ENCODE results near the gene SPTBN4. TPM values are rescaled to one million over a fixed set of nuclear protein-coding genes. Genes with fewer than 3 reads are reported as not detected.
"Not testable (repeated sequence)": the region's sequence is repeated elsewhere in the genome, so short reads cannot be mapped to it uniquely, and the experiment has no call there.

Gene SPTBN4
- total and polyA plus RNA-seq, 9 donors: 2.2 to 11.6 (median 6.2) TPM

- peak in 1 of 5 donors; percentile 45 for DNase-seq
- WGBS, 3 donors: 88 to 90% (median 90%) methylated on average over 7 of the region's 7 CpGs
- H3K27ac ChIP-seq: no peak overlapping the region
- H3K27me3 ChIP-seq: no peaks in the 10 kb centered on the region
- no peaks in the 10 kb centered on the region for H3K4me1 ChIP-seq (ENCODE audit: insufficient read depth)
- TF ChIP-seq CTCF (IDR thresholded peaks at IDR 0.05) (no peak), EP300 (IDR thresholded peaks at IDR 0.05) (no peak), POLR2A (IDR thresholded peaks at IDR 0.05) (no peak)
- no peaks in the 10 kb centered on the region for H3K36me3 ChIP-seq
- H3K4me3 ChIP-seq: no peak overlapping the region
- intact Hi-C loops (cut with DNase I): no loop called here
- H3K9me3 ChIP-seq: no peaks in the 10 kb centered on the region
Observed at GRCh38 chr19:40622773-40623075, 155.9 kb downstream of the SPTBN4 start.

- no peak overlapping the region for H3K27ac ChIP-seq
- DNase-seq: no peak
- intact Hi-C loops (cut with DNase I): no loop called here
- no peaks in the 10 kb centered on the region for H3K9me3 ChIP-seq
- WGBS, 3 donors: 55 to 63% (median 63%) methylated on average over 41 of the region's 41 CpGs
- H3K36me3 ChIP-seq: no peaks in the 10 kb centered on the region
- H3K4me3 ChIP-seq: no peak overlapping the region
- H3K4me1 ChIP-seq (ENCODE audit: insufficient read depth): no peaks in the 10 kb centered on the region
- TF ChIP-seq EP300 (IDR thresholded peaks at IDR 0.05): no peak
- no peak for TF ChIP-seq POLR2A (IDR thresholded peaks at IDR 0.05)
- TF ChIP-seq CTCF (IDR thresholded peaks at IDR 0.05): no peak
- no peaks in the 10 kb centered on the region for H3K27me3 ChIP-seq
Observed at GRCh38 chr19:40623403-40624251, 156.8 kb downstream of the SPTBN4 start.

GRCh38 chr19:40624369-40625153 lies 157.8 kb downstream of the SPTBN4 start:
- H3K36me3 ChIP-seq; H3K9me3 ChIP-seq; DNase-seq; intact Hi-C loops (cut with DNase I); H3K4me1 ChIP-seq (ENCODE audit: insufficient read depth); H3K4me3 ChIP-seq; H3K27ac ChIP-seq; H3K27me3 ChIP-seq: not testable (repeated sequence)
- WGBS, 3 donors: 81 to 87% (median 85%) methylated on average over 14 of the region's 14 CpGs

- no peak for DNase-seq
- Histone ChIP-seq H3K4me1 (ENCODE audit: insufficient read depth) (no peaks in the 10 kb centered on the region), H3K9me3 (no peaks in the 10 kb centered on the region), H3K27me3 (no peaks in the 10 kb centered on the region), H3K36me3 (no peaks in the 10 kb centered on the region), H3K27ac (no peak overlapping the region), H3K4me3 (no peak overlapping the region)
- intact Hi-C loops (cut with DNase I): no loop called here
- WGBS, 3 donors: 76 to 96% (median 82%) methylated on average over 6 to 7 of the region's 7 CpGs
- TF ChIP-seq POLR2A (IDR thresholded peaks at IDR 0.05) (no peak), CTCF (IDR thresholded peaks at IDR 0.05) (no peak), EP300 (IDR thresholded peaks at IDR 0.05) (no peak)
Observed at GRCh38 chr19:40625406-40626120, 158.8 kb downstream of the SPTBN4 start.

Small RNA genes lying within 50 kb of the gene (small RNA-seq; reads per million reads assigned to genes)
- gene RF00017: not detected

Other genes starting within 250 kb of the SPTBN4 start
- not detected for gene TTC9B, start 248.6 kb upstream of the SPTBN4 start, total RNA-seq
- gene TTC9B, start 248.6 kb upstream of the SPTBN4 start, polyA plus RNA-seq: not detected
- under 1 TPM; 0.35 to 0.83 (median 0.43) TPM for gene CCNP, start 240.3 kb upstream of the SPTBN4 start, total RNA-seq
- gene CCNP, start 240.3 kb upstream of the SPTBN4 start, polyA plus RNA-seq: under 1 TPM; 0.17 to 0.22 TPM
- gene AKT2, start 181.7 kb upstream of the SPTBN4 start, total RNA-seq: 100 to 1,000 TPM in 5 of 7 donors, 10 to 100 TPM in 2; 78.4 to 160 (median 141) TPM
- 10 to 100 TPM; 81.2 to 82.0 TPM for gene AKT2, start 181.7 kb upstream of the SPTBN4 start, polyA plus RNA-seq
- 10 to 100 TPM in 5 of 7 donors, 1 to 10 TPM in 2; 7.7 to 15.8 (median 12.7) TPM for gene C19orf47, start 118.6 kb upstream of the SPTBN4 start, total RNA-seq
- gene C19orf47, start 118.6 kb upstream of the SPTBN4 start, polyA plus RNA-seq: 10 to 100 TPM in 1 of 2 donors, 1 to 10 TPM in 1; 3.5 to 12.2 TPM
- 100 to 1,000 TPM; 173 to 301 (median 220) TPM for gene PLD3, start 118.3 kb upstream of the SPTBN4 start, total RNA-seq
- gene PLD3, start 118.3 kb upstream of the SPTBN4 start, polyA plus RNA-seq: 100 to 1,000 TPM; 120 to 200 TPM
- gene HIPK4, start 76.8 kb upstream of the SPTBN4 start, total RNA-seq: under 1 TPM in 4 of 7 donors, not detected in 3; 0.11 to 0.35 (median 0.13) TPM
- gene HIPK4, start 76.8 kb upstream of the SPTBN4 start, polyA plus RNA-seq: under 1 TPM in 1 of 2 donors, not detected in 1; 0.28 TPM
- gene PRX, start 53.6 kb upstream of the SPTBN4 start, total RNA-seq: 1 to 10 TPM; 2.8 to 8.8 (median 6.9) TPM
- 1 to 10 TPM; 1.7 to 8.4 TPM for gene PRX, start 53.6 kb upstream of the SPTBN4 start, polyA plus RNA-seq
- gene SERTAD1, start 41.0 kb upstream of the SPTBN4 start, total RNA-seq: 10 to 100 TPM in 5 of 7 donors, 1 to 10 TPM in 2; 6.9 to 15.2 (median 11.5) TPM
- 1 to 10 TPM; 2.3 to 7.3 TPM for gene SERTAD1, start 41.0 kb upstream of the SPTBN4 start, polyA plus RNA-seq
- gene SERTAD3, start 22.7 kb upstream of the SPTBN4 start, total RNA-seq: 10 to 100 TPM; 19.6 to 55.0 (median 39.2) TPM
- 10 to 100 TPM; 17.3 to 19.9 TPM for gene SERTAD3, start 22.7 kb upstream of the SPTBN4 start, polyA plus RNA-seq
- gene BLVRB, start 1.3 kb upstream of the SPTBN4 start, total RNA-seq: 100 to 1,000 TPM in 2 of 7 donors, 10 to 100 TPM in 5; 64.0 to 135 (median 75.5) TPM
- 10 to 100 TPM; 16.8 to 88.5 TPM for gene BLVRB, start 1.3 kb upstream of the SPTBN4 start, polyA plus RNA-seq
- gene SHKBP1, start 109.9 kb downstream of the SPTBN4 start, total RNA-seq: 10 to 100 TPM; 23.4 to 48.7 (median 33.8) TPM
- 10 to 100 TPM; 16.3 to 34.8 TPM for gene SHKBP1, start 109.9 kb downstream of the SPTBN4 start, polyA plus RNA-seq
- gene LTBP4, start 134.4 kb downstream of the SPTBN4 start, total RNA-seq: 100 to 1,000 TPM; 214 to 840 (median 547) TPM
- gene LTBP4, start 134.4 kb downstream of the SPTBN4 start, polyA plus RNA-seq: 100 to 1,000 TPM; 152 to 488 TPM
- 10 to 100 TPM; 38.7 to 88.9 (median 69.3) TPM for gene NUMBL, start 223.7 kb downstream of the SPTBN4 start, total RNA-seq
- gene NUMBL, start 223.7 kb downstream of the SPTBN4 start, polyA plus RNA-seq: 10 to 100 TPM in 1 of 2 donors, 1 to 10 TPM in 1; 6.7 to 32.9 TPM
- gene COQ8B, start 249.9 kb downstream of the SPTBN4 start, total RNA-seq: 10 to 100 TPM; 24.0 to 51.2 (median 42.5) TPM
- gene COQ8B, start 249.9 kb downstream of the SPTBN4 start, polyA plus RNA-seq: 10 to 100 TPM in 1 of 2 donors, 1 to 10 TPM in 1; 8.3 to 41.5 TPM

Data from ovary (tissue), 9 donors.